HepG2 (cell line): ENCODE results near the gene NT5DC2. TPM values are rescaled to one million over a fixed set of nuclear protein-coding genes. Genes with fewer than 3 reads are reported as not detected.

Source experiments
- DMAP1 ChIP-seq: IDR thresholded peaks from 2 replicates; pipeline ENCODE4 v1.6.1; 2016
- HDAC1 ChIP-seq: sonication (generic); formaldehyde crosslinking; IDR thresholded peaks from 2 replicates; pipeline ENCODE4 v1.5.1; 2020; ENCODE audit warnings: mild to moderate bottlenecking, missing genetic modification reagents
- NCOA2 ChIP-seq: sonication (generic); formaldehyde crosslinking; IDR thresholded peaks from 2 replicates; pipeline ENCODE4 v1.8.0; 2022; ENCODE audit warnings: inconsistent platforms
- PHB2 ChIP-seq: fragments of 450-650 bp; IDR thresholded peaks from 2 replicates; pipeline ENCODE4 v1.6.1; 2018; ENCODE audit not compliant: partially characterized antibody
- SALL1 ChIP-seq: sonication (generic); formaldehyde crosslinking; IDR thresholded peaks from 2 replicates; pipeline ENCODE4 v1.8.0; 2022; ENCODE audit warnings: mild to moderate bottlenecking, missing genetic modification reagents
- SOX6 ChIP-seq, 2 experiments: fragments of 450-650 bp in 1 of 2; sonication (generic) in 1 of 2; formaldehyde crosslinking in 1 of 2; IDR thresholded peaks; 2 replicates each; pipeline versions ENCODE4 v1.4.0 to v1.6.1; 2017 to 2020; ENCODE audit warnings: antibody characterized with exemption in 1 of 2, mild to moderate bottlenecking in 1 of 2, missing genetic modification reagents in 1 of 2
- ZBTB43 ChIP-seq: sonication (generic); formaldehyde crosslinking; conservative IDR thresholded peaks from 2 replicates; pipeline ENCODE4 v1.4.0; 2020; ENCODE audit warnings: missing genetic modification reagents
- ZNF343 ChIP-seq: sonication (generic); formaldehyde crosslinking; IDR thresholded peaks from 2 replicates; pipeline ENCODE4 v1.4.0; 2020; ENCODE audit warnings: mild to moderate bottlenecking, missing genetic modification reagents
- ZNF446 ChIP-seq: sonication (generic); formaldehyde crosslinking; IDR thresholded peaks from 2 replicates; pipeline ENCODE4 v1.5.0; 2020; ENCODE audit warnings: mild to moderate bottlenecking, missing genetic modification reagents
- ZNF703 ChIP-seq: sonication (generic); formaldehyde crosslinking; IDR thresholded peaks from 2 replicates; pipeline ENCODE4 v1.5.1; 2020; ENCODE audit warnings: missing genetic modification reagents, mild to moderate bottlenecking, moderate library complexity, borderline replicate concordance
- ZNF737 ChIP-seq: sonication (generic); formaldehyde crosslinking; IDR thresholded peaks from 2 replicates; pipeline ENCODE4 v1.5.0; 2020; ENCODE audit warnings: missing genetic modification reagents, mild to moderate bottlenecking, borderline replicate concordance
- ZNF781 ChIP-seq: sonication (generic); formaldehyde crosslinking; IDR thresholded peaks from 2 replicates; pipeline ENCODE4 v1.5.1; 2020; ENCODE audit warnings: borderline replicate concordance, mild to moderate bottlenecking, missing genetic modification reagents; ENCODE audit errors: not compliant biosample characterization
- ZNF839 ChIP-seq: sonication (generic); formaldehyde crosslinking; IDR thresholded peaks from 2 replicates; pipeline ENCODE4 v1.4.0; 2020; ENCODE audit warnings: missing genetic modification reagents, mild to moderate bottlenecking, borderline replicate concordance
- polyA plus RNA-seq, 8 experiments: library from polyadenylated mRNA; depleted of rRNA in 3 of 8; stranded (reverse) in 7 of 8; unstranded in 1 of 8; fragments of >200 nt; fragmentation: Illumina TruSeq in 4 of 8; extraction: Trizol in 4 of 8; gene quantifications; 2 replicates each; pipeline versions ENCODE4 v1.2.1 to v1.2.3, GENCODE V29; 2011 to 2016; ENCODE audit warnings: low read depth in 4 of 8, missing spikeins in 1 of 8, mixed read lengths in 1 of 8; ENCODE audit not compliant: insufficient read depth in 1 of 8
- total RNA-seq, 5 experiments: library from RNA; depleted of rRNA; stranded (reverse); fragments of >200 nt; fragmentation: Illumina TruSeq; extraction: Trizol; gene quantifications; 2 replicates each; pipeline ENCODE4 v1.2.3, GENCODE V29; 2016; ENCODE audit warnings: low read depth in 1 of 5
- TF ChIP-seq, protein P1 (sequence below): sonication (generic); formaldehyde crosslinking; IDR thresholded peaks from 2 replicates; pipeline ENCODE4 v1.4.0; 2020; ENCODE audit warnings: missing genetic modification reagents
- TF ChIP-seq, protein P2 (sequence below): fragments of 450-650 bp; IDR thresholded peaks from 2 replicates; pipeline ENCODE4 v1.6.1; 2017; ENCODE audit warnings: mild to moderate bottlenecking
- TF ChIP-seq, protein P3 (sequence below): sonication (generic); formaldehyde crosslinking; IDR thresholded peaks from 2 replicates; pipeline ENCODE4 v1.4.0; 2020; ENCODE audit warnings: missing genetic modification reagents, borderline replicate concordance
- TF ChIP-seq, protein P4 (sequence below): sonication (generic); formaldehyde crosslinking; IDR thresholded peaks from 2 replicates; pipeline ENCODE4 v1.8.0; 2022; ENCODE audit warnings: missing genetic modification reagents, mild to moderate bottlenecking, moderate library complexity, borderline replicate concordance
- TF ChIP-seq, protein P5 (sequence below): sonication (generic); formaldehyde crosslinking; IDR thresholded peaks from 2 replicates; pipeline ENCODE4 v1.4.0; 2020; ENCODE audit warnings: mild to moderate bottlenecking, missing genetic modification reagents

Gene NT5DC2
- total and polyA plus RNA-seq, 2 of the 13 experiments (the other 11 are each of a cell fraction or from before 2014, with no cell fraction given): 131 to 240 TPM

GRCh38 chr3:52533623-52534280 lies at the start of gene NT5DC2 (continued):
- TF ChIP-seq, protein P1, sequence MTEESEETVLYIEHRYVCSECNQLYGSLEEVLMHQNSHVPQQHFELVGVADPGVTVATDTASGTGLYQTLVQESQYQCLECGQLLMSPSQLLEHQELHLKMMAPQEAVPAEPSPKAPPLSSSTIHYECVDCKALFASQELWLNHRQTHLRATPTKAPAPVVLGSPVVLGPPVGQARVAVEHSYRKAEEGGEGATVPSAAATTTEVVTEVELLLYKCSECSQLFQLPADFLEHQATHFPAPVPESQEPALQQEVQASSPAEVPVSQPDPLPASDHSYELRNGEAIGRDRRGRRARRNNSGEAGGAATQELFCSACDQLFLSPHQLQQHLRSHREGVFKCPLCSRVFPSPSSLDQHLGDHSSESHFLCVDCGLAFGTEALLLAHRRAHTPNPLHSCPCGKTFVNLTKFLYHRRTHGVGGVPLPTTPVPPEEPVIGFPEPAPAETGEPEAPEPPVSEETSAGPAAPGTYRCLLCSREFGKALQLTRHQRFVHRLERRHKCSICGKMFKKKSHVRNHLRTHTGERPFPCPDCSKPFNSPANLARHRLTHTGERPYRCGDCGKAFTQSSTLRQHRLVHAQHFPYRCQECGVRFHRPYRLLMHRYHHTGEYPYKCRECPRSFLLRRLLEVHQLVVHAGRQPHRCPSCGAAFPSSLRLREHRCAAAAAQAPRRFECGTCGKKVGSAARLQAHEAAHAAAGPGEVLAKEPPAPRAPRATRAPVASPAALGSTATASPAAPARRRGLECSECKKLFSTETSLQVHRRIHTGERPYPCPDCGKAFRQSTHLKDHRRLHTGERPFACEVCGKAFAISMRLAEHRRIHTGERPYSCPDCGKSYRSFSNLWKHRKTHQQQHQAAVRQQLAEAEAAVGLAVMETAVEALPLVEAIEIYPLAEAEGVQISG (CRISPR knock-in tag): no peak
- TF ChIP-seq SALL1 (CRISPR knock-in tag): peak; percentile 47
- TF ChIP-seq ZNF703 (CRISPR knock-in tag): no peak
- no peak for TF ChIP-seq ZBTB43
- TF ChIP-seq PHB2: no peak
- peak; percentile 98 for TF ChIP-seq ZNF446 (CRISPR knock-in tag)
- no peak for TF ChIP-seq ZNF737
- peak; percentile 50; the same call in 1 of the 2 replicates for TF ChIP-seq DMAP1 (CRISPR knock-in tag)
- TF ChIP-seq, protein P2, sequence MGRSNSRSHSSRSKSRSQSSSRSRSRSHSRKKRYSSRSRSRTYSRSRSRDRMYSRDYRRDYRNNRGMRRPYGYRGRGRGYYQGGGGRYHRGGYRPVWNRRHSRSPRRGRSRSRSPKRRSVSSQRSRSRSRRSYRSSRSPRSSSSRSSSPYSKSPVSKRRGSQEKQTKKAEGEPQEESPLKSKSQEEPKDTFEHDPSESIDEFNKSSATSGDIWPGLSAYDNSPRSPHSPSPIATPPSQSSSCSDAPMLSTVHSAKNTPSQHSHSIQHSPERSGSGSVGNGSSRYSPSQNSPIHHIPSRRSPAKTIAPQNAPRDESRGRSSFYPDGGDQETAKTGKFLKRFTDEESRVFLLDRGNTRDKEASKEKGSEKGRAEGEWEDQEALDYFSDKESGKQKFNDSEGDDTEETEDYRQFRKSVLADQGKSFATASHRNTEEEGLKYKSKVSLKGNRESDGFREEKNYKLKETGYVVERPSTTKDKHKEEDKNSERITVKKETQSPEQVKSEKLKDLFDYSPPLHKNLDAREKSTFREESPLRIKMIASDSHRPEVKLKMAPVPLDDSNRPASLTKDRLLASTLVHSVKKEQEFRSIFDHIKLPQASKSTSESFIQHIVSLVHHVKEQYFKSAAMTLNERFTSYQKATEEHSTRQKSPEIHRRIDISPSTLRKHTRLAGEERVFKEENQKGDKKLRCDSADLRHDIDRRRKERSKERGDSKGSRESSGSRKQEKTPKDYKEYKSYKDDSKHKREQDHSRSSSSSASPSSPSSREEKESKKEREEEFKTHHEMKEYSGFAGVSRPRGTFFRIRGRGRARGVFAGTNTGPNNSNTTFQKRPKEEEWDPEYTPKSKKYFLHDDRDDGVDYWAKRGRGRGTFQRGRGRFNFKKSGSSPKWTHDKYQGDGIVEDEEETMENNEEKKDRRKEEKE: no peak
- TF ChIP-seq, protein P3, sequence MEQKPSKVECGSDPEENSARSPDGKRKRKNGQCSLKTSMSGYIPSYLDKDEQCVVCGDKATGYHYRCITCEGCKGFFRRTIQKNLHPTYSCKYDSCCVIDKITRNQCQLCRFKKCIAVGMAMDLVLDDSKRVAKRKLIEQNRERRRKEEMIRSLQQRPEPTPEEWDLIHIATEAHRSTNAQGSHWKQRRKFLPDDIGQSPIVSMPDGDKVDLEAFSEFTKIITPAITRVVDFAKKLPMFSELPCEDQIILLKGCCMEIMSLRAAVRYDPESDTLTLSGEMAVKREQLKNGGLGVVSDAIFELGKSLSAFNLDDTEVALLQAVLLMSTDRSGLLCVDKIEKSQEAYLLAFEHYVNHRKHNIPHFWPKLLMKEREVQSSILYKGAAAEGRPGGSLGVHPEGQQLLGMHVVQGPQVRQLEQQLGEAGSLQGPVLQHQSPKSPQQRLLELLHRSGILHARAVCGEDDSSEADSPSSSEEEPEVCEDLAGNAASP (CRISPR knock-in tag): 0 out of 2 replicates have a peak, but pooled peaks have one; percentile 14
- TF ChIP-seq SOX6 (IDR thresholded peaks at IDR 0.05): no peak
- TF ChIP-seq SOX6 (CRISPR knock-in tag; IDR thresholded peaks at IDR 0.05): no peak
- no peak for TF ChIP-seq ZNF839
- no peak for TF ChIP-seq NCOA2 (CRISPR knock-in tag)
- TF ChIP-seq, protein P4, sequence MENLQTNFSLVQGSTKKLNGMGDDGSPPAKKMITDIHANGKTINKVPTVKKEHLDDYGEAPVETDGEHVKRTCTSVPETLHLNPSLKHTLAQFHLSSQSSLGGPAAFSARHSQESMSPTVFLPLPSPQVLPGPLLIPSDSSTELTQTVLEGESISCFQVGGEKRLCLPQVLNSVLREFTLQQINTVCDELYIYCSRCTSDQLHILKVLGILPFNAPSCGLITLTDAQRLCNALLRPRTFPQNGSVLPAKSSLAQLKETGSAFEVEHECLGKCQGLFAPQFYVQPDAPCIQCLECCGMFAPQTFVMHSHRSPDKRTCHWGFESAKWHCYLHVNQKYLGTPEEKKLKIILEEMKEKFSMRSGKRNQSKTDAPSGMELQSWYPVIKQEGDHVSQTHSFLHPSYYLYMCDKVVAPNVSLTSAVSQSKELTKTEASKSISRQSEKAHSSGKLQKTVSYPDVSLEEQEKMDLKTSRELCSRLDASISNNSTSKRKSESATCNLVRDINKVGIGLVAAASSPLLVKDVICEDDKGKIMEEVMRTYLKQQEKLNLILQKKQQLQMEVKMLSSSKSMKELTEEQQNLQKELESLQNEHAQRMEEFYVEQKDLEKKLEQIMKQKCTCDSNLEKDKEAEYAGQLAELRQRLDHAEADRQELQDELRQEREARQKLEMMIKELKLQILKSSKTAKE: no peak
- TF ChIP-seq, protein P5, sequence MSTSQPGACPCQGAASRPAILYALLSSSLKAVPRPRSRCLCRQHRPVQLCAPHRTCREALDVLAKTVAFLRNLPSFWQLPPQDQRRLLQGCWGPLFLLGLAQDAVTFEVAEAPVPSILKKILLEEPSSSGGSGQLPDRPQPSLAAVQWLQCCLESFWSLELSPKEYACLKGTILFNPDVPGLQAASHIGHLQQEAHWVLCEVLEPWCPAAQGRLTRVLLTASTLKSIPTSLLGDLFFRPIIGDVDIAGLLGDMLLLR (CRISPR knock-in tag): no peak
- no peak; the same call in none of the 2 replicates for TF ChIP-seq ZNF343 (CRISPR knock-in tag)
- no peak for TF ChIP-seq HDAC1 (CRISPR knock-in tag)
- TF ChIP-seq ZNF781 (CRISPR knock-in tag): no peak
